Mesodermal cell (in vitro differentiated cells): ENCODE results near the gene TRIM46.

Source experiments
- H3K27ac ChIP-seq: 2 replicates; pipeline ENCODE4 v1.7.0; 2013; ENCODE audit warnings: mild to moderate bottlenecking, low read depth, low read length, moderate library complexity; ENCODE audit not compliant: severe bottlenecking
- H3K36me3 ChIP-seq: 2 replicates; pipeline ENCODE4 v1.7.1; 2013; ENCODE audit warnings: mild to moderate bottlenecking, low read length, moderate library complexity; ENCODE audit not compliant: control insufficient read depth, insufficient read depth
- H3K4me1 ChIP-seq: one replicate; pipeline ENCODE4 v1.7.1; 2013; ENCODE audit warnings: mild to moderate bottlenecking, low read length; ENCODE audit not compliant: insufficient read depth, control insufficient read depth, poor library complexity, severe bottlenecking
- H3K4me3 ChIP-seq: 2 replicates; pipeline ENCODE4 v1.7.0; 2013; ENCODE audit warnings: low read length, control low read depth, mild to moderate bottlenecking; ENCODE audit not compliant: insufficient read depth, poor library complexity, severe bottlenecking; ENCODE audit errors: extremely low read depth
- H3K9me3 ChIP-seq: 2 replicates; pipeline ENCODE4 v1.7.1; 2013; ENCODE audit warnings: mild to moderate bottlenecking, low read length, moderate library complexity; ENCODE audit not compliant: control insufficient read depth
- WGBS, 2 experiments: methylation state at CpG; one replicate each; pipeline ENCODE4 v1.1.5; 2013; ENCODE audit warnings: missing lambda C conversion rate in 2 of 2; ENCODE audit not compliant: insufficient coverage in 2 of 2; 5-methylcytosine and 5-hydroxymethylcytosine counted together

The TRIM46 gene

DNA sequence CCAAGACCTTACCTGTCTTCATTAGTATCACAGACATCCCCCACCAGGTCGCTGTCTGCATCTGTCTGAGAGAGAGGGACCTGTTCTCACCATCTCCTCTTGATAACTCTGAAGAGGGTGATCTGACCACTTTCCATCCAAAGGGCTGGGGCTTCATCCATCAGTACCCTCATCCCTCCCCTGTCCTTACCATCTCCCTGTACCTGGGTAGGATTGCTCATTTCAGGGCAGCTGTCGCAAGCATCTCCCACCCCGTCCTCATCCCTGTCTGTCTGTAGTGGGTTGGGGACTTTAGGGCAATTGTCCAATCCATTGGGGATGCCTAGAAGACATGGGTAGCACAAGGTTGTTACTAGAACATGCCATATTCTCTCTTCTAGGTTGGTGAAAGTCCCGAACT, 26.1 kb downstream of the TRIM46 start:
- Histone ChIP-seq H3K36me3 (peaks cover 78% of the 10 kb centered on the region), H3K27ac (no peak overlapping the region), H3K9me3 (no peaks in the 10 kb centered on the region), H3K4me1 (peaks cover 13% of the 10 kb centered on the region), H3K4me3 (no peak overlapping the region)
- WGBS, 2 experiments, result 92 to 100% methylated on average over 2 of the region's 4 CpGs

DNA sequence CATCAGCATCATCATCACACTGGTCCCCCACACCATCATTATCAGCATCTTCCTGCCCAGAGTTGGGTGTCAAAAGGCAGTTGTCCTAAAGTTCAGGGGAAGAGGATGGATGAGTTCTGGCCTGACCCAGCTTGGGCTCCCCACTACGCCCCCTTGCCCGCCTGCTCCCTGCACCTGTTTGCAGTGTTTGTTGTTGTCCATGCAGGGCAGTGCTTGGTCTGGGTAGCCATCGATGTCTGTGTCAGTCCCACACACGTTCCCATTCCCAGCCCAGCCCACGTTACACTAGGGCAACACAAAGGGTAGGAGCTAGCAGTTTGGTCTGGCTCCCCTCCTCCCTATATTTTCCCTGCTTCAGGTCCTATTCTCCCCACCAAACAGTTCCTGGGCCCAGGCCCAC, 27.3 kb downstream of the TRIM46 start:
- Histone ChIP-seq H3K4me3 (no peak overlapping the region), H3K4me1 (peaks cover 6% of the 10 kb centered on the region), H3K9me3 (no peaks in the 10 kb centered on the region), H3K36me3 (peaks cover 89% of the 10 kb centered on the region), H3K27ac (no peak overlapping the region)
- 82 to 92% methylated on average over 2 to 3 of the region's 5 CpGs for WGBS, 2 experiments

DNA sequence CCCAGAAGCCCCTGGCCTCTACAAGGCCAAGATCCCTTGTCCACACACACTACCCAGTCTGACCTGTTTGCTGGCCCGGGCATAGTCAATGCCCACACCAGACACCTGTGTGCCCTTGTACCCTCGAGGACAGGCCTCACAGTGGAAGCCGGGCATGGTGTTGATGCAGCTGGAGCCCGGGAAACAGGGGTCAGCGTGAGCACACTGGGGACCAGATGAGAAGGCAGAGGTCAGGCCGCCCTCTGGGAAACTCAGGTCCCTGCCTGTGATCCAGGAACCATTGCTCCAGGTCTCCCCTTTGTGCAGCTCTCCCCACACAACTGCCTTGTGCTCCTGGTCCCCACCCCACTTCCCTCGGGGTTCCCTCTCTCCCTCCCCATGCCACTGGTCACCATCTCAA, 28.5 kb downstream of the TRIM46 start:
- Histone ChIP-seq H3K4me1 (no peaks in the 10 kb centered on the region), H3K4me3 (no peak overlapping the region), H3K9me3 (no peaks in the 10 kb centered on the region), H3K27ac (no peak overlapping the region), H3K36me3 (peaks cover 82% of the 10 kb centered on the region)
- 92 to 93% methylated on average over 5 of the region's 7 CpGs for WGBS, 2 experiments

DNA sequence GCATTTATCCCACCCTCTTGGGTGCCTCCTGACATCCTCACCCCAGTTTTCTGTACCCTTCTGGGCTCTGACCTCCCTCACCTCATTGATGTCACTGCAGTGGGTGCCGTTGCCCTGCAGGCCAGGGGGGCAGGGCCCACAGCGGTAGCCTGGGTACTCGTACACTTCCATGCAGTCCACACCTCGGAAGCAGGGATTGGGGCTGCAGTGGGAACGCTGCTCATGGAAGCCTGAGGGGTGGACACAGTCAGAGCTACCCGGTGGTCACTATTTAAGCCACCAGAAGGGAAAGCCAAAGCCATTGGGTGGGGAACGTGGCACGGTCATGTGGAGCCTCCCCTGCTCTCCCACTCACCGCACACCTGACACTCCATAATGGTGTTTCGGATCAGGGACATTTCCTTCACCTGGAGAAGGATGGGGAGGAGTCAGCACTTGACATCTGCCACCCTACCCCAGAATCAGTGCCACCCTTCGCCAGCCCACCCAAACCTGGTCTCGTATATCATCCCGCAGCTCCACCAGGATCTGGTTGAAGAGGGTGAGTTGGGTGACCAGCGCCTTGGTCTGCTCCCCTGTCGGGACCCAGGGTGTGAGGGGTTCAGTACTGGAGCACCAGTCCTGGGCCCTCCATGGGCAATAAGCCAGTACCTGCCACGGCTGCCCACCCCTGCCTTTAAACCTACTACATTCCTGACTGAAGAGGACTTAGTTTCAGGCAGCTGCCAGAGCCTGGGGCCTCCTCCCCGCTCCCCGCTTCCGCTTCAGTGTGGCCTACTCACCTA, 29.3 kb downstream of the TRIM46 start:
- H3K4me3 ChIP-seq, result no peak overlapping the region
- H3K36me3 ChIP-seq, result peaks cover 75% of the 10 kb centered on the region
- peaks cover 3% of the 10 kb centered on the region for H3K4me1 ChIP-seq
- H3K9me3 ChIP-seq, result no peaks in the 10 kb centered on the region
- H3K27ac ChIP-seq, result no peak overlapping the region
- 90 to 98% methylated on average over 12 to 18 of the region's 19 CpGs for WGBS, 2 experiments

DNA sequence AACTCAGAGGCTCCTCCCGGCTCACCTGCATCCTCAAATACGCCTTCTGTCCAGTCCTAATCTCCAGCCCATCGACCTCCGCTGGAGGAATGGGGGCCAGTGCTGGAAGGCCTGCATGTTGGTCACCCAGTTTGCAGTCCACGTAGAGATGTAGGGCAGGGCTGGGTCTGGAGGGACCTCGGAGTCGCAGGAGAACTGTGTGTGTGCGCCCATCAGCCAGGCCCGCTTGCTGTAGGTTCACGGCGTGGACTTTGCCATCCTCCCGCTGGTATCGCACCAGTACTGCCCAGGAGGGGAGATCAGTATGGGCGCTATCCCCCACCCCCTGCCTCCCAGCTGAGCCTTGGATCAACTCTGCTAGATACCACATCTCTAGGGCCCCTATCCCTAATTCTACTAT, 31.4 kb downstream of the TRIM46 start:
- Histone ChIP-seq H3K9me3 (no peaks in the 10 kb centered on the region), H3K4me3 (no peak overlapping the region), H3K36me3 (peaks cover 60% of the 10 kb centered on the region), H3K4me1 (peaks cover 8% of the 10 kb centered on the region), H3K27ac (no peak overlapping the region)
- WGBS, 2 experiments, result 95 to 96% methylated on average over 11 to 12 of the region's 14 CpGs

DNA sequence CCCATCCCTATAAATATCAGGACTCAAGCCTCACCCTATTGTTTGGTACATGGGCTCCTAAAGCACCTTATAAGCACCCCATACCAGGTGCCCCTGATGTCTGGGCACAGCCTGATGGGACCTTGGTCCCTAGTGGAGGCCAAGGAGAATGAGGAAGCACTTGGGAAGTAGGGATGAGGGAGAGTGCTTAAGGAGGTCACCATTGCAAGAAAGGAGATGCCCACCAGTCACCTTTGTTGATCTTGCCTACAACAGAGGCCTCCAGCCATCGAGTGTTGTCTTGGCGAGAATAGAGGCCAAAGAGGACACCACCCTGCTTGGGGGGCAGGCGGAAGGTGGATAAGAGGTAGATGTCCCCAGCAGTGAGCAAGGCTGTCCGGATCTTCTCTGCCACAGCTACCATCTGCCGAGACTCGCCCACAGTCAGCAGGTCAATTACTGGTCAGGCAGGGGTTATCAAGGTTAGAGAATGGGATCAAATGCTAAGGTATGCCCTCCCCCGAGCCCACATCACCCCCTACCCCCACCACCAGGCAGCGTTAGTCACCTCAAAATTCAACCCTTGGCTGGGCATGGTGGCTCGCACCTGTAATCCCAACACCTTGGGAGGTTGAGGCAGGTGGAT, 32.4 kb downstream of the TRIM46 start:
- Histone ChIP-seq H3K4me1 (peaks cover 8% of the 10 kb centered on the region), H3K9me3 (no peaks in the 10 kb centered on the region), H3K4me3 (no peak overlapping the region), H3K27ac (no peak overlapping the region), H3K36me3 (peaks cover 55% of the 10 kb centered on the region)
- WGBS, 2 experiments, result 88 to 91% methylated on average over 3 to 7 of the region's 9 CpGs

DNA sequence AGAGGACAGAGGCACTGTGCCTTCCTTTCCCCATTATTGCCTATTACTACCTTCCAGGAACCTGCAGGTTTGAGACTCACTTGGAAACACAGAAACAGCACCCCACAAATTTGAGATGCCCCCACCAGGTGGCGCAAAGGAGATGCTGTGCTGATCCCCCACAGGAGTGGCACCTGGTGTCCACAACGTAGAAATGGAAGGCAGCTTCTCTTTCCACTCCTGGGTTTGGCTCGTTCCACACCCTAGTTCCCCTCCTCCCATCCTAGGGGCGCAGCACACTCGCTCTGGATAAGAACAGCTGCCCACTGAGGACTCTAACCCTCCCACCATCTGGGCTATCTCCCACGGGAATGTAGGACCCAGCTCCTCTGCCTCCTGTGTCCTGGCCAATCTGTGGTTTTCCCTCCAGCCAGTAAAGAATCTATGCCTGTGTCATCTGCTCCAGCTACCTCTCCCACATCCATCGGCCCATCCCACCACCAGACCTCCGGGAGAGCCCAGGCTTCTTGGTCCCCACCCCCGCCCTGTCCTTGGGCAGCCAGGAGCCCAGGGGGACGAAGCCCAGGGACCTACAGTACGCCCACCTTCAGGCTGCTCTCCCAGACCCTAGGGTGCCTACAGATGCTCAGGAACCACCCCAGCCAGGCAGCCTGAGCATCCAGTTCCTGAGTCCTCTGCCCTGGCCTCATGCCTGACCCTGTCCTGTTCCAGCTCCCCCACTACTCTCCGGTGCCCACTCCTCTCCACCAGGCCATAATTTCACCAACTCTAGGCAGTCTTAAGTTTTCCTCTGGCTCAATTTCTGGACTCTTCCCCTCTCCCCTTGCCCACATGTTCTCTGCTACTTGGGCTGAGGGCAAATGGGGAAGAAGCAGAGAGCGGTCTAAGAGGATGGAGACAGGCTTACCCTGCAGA, 33.5 kb downstream of the TRIM46 start:
- H3K27ac ChIP-seq, result peak overlapping the region; percentile 100
- WGBS, 2 experiments, result 12 to 19% methylated on average over 8 to 13 of the region's 13 CpGs
- H3K4me3 ChIP-seq, result peak overlapping the region; percentile 82
- peaks cover 8% of the 10 kb centered on the region for H3K4me1 ChIP-seq
- H3K36me3 ChIP-seq, result peaks cover 47% of the 10 kb centered on the region
- H3K9me3 ChIP-seq, result no peaks in the 10 kb centered on the region

DNA sequence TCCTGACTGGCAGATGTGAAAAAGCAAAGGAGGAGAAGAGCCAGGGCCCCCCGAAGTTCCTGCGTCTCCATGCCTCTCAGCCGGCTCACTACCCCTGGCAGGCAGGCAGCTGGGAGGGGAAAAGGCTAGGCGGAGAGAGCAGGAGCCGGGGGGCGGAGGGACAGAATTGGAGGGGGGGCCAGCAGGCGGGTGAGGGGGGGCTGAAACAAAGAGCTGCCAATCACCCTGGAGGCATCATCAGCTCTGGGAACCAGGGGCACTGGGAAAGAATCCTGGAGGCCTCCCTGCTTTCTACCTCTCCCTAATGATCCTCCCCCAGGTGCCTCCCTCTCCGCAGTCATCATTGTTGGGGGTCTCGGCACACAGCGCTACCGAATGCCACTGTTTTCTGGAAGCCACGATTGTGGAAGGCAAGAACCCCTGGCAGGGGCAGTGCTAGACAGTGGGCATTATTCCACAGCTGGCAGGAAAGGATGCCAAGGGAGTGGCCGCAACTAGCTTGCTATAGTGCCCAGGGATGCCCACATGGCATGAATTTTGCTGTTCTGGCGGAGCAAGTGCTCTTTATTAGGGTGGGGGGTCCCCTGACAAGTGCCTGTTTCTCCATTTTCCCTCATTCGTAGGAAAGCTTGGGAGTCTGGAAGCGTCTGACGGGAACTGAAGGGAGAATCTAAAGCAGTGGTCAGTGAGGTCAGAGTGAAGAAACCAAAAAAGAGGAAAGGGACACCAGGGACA, 34.3 kb downstream of the TRIM46 start, which contains the start of gene THBS3:
Gene THBS3 (minus strand): TSS at position 92 of the 735 bp plus-strand sequence. CDS start 21 bp downstream, at position 71.
- H3K27ac ChIP-seq, result peak within 1 kb of the TSS; percentile 100
- H3K4me1 ChIP-seq, result peaks cover 8% of the 10 kb centered on the region
- WGBS, 2 experiments, result 7 to 8% methylated on average over 11 to 12 of the region's 17 CpGs
- H3K9me3 ChIP-seq, result no peaks in the 10 kb centered on the region
- peaks cover 41% of the 10 kb centered on the region for H3K36me3 ChIP-seq
- peak within 1 kb of the TSS; percentile 82 for H3K4me3 ChIP-seq

DNA sequence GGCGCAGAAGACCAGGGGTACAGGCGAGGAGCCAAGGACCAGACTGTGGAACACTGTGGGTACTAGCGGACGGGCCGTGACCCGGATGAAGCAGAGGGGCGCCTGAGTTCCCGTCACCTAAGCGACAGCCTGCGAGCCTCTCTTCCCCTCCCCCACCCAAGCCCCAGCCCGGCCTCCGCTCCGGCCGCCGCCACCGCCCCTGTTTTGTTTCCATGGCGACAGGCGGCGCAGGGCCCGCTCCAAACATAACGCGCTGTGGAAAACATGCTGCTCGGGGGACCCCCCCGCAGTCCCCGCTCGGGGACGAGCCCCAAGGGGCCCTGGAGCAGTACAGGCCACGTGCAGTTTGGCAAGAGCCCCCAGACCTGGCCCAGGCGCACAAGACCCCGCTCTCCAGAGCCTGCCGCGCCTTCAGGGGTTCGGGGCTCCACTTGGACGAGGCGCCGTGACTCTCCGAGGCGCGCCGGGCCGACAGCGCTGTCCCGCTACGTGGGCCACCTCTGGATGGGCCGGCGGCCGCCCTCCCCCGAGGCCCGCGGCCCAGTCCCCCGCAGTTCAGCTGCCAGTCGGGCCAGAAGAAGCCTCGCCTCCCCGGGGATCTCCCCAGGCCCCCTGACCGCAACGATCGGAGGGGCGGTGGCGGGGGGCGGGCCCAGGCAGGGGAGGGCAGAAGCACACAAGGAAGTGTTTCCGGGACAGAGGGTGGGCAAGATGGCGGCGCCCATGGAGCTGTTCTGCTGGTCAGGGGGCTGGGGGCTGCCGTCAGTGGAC, 35.1 kb downstream of the TRIM46 start, which contains the start of gene MTX1:
Gene MTX1 (plus strand): TSS at position 155 of the 771 bp plus-strand sequence. CDS start 110 bp downstream, at position 265.
- 0 to 1% methylated on average over 46 to 58 of the region's 64 CpGs for WGBS, 2 experiments
- Histone ChIP-seq H3K36me3 (peaks cover 33% of the 10 kb centered on the region), H3K4me3 (peak within 1 kb of the TSS; percentile 82), H3K9me3 (no peaks in the 10 kb centered on the region), H3K4me1 (peaks cover 8% of the 10 kb centered on the region), H3K27ac (peak within 1 kb of the TSS; percentile 100)
